Measurements from ENCODE around the gene AGAP2.
A peak's percentile ranks its signal among the peaks of the same experiment; 100 is the strongest.

AGAP2 gene

DNA sequence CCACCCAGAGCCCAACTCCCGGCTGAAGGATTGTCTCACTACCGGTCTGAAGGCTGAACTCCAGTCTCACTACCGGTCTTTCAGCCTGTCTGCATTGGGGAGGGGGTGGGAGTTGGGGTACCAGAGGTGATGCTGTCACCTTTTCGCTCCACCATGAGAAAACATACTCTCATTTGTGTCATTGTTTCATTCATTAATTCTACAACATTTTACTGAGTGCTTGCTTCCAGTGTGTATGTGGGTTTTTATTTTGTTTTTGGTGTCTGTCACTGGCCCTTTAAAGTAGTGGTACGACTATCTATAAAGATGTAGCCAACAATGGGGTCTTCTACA, 14.1 kb upstream of the AGAP2 start:
- DNase-seq: no peak

DNA sequence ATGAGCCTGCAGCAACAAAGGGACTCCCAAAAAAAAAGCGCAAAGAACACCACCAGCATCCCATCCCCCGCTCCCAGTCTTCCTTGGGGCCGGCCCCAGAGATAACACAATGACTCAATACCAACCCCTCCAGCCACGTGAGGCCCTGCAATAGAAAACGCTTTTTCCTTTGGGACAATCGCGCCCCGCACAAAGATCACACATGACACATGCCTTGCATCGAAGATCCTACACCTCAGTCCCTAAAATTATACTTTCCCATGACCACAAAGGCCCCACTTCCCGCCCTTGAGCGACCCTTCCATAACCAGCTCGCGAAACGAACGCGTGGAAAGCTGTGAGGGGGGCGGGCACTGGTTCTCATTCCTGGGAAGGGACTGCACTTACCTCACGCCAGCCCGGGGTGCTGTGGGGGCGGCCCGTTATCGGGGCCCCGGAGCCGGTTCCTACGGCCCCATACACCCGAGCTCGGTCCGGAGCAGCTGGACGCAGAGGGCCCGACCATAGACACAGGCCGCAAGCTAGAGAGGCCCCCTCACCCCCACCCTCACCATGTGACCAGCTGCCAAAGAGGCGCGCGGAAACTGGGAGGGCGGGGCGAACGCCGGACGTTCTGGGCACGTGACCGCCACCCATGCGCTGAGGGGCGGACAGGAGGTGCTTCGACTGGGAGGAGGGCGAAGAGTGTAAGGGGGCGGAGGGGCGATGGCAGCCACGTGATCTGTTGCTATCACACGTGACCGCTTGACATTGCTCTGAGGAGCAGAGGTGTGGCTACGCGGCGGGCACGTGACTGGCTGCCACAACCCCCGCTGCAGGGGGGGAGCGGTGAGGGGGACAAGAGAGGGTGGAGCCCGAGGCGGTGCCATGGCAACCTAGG, 13.5 kb upstream of the AGAP2 start, which contains the start of gene CDK4:
Gene CDK4 (minus strand): TSS at position 523 of the 880 bp plus-strand sequence. CDS start 593 bp downstream, outside the sequence.
- peak; percentile 98 for DNase-seq

DNA sequence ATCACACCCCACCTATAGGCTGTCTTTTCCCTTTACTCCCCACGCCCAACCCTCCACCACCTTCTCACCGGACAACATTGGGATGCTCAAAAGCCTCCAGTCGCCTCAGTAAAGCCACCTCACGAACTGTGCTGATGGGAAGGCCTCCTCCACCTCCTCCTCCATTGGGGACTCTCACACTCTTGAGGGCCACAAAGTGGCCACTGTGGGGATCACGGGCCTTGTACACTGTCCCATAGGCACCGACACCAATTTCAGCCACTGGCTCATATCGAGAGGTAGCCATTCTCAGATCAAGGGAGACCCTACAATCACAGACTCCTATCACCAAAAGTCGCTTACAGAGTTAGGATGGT, 12.9 kb upstream of the AGAP2 start:
- no peak for DNase-seq

DNA sequence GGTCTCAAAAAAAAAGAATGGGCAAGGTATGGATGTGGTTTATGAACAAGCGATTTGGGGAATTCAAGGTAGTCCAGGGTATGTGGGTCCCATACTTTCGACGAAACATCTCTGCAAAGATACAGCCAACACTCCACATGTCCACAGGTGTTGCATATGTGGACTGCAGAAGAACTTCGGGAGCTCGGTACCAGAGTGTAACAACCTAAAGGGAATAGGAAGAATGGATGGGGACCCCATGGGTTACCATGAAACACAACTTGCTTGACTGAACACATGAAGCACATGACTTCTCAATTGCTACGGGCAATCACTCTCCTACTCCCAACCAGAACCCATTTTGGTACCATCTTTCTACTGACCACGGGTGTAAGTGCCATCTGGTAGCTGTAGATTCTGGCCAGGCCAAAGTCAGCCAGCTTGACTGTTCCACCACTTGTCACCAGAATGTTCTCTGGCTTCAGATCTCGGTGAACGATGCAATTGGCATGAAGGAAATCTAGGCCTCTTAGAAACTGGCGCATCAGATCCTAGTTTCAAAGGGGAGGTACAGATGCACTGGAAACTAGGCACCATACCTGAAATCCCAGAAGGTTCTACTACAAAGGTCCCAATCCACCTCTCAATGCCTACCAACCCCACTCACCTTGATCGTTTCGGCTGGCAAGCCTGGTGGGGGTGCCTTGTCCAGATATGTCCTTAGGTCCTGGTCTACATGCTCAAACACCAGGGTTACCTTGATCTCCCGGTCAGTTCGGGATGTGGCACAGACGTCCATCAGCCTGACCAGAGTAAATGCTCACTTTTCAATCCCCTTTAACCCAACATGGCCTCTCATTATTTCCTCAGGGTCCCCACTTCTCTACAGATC, 12.3 kb upstream of the AGAP2 start:
- no peak for DNase-seq

DNA sequence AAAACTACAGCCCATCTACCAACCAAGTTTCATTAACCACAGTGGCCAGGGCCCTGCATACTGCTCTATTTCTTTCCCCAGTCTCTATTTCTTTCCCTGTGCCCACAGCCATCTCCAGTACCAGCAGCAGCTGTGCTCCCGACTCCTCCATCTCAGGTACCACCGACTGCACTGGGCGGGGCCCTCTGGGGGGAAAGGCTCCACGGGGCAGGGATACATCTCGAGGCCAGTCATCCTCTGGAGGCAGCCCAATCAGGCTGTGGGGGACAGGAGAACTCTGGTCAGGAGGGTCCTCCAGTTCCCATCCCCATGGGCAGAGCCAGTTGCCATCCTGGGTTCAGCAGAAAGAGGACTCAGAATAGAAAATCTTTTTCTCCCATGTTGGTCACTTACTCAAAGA, 10.5 kb upstream of the AGAP2 start:
- no peak for DNase-seq

DNA sequence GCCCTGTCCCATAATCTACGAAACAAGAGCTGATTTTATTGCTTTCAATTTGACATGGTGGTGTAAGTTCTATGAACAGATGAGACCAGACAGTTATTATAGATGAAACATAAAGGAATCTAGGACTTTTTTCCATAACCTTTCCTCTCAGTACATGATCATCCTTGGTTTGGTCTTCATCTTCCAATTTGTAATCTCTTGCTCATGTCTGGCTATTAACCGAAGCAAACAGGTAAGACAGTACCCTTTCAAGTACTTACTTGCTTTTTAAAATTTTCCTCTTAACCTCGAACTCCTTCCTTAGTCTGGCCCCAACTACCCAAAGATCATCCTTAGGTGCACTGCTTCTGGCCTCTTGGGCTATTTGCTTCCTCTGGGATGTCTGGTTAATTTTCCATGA, 7.5 kb upstream of the AGAP2 start:
- DNase-seq: no peak

DNA sequence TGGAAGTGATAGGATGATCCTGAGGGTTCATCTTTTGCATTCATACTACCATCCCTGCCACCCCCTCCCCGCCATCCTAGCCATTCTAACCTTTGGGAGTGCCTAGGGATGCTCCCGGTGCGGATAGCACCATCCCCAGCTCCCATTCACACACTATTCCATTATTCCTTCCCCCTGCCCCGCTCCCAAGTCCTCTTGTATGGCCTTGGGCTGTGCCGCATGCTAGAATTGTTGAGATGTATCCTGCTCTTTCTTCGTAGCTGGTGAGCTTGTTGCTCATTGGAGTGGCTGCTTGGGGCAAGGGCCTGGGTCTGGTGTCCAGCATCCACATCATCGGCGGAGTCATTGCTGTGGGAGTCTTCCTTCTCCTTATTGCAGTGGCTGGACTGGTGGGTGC, 6.9 kb upstream of the AGAP2 start:
- no peak for DNase-seq

DNA sequence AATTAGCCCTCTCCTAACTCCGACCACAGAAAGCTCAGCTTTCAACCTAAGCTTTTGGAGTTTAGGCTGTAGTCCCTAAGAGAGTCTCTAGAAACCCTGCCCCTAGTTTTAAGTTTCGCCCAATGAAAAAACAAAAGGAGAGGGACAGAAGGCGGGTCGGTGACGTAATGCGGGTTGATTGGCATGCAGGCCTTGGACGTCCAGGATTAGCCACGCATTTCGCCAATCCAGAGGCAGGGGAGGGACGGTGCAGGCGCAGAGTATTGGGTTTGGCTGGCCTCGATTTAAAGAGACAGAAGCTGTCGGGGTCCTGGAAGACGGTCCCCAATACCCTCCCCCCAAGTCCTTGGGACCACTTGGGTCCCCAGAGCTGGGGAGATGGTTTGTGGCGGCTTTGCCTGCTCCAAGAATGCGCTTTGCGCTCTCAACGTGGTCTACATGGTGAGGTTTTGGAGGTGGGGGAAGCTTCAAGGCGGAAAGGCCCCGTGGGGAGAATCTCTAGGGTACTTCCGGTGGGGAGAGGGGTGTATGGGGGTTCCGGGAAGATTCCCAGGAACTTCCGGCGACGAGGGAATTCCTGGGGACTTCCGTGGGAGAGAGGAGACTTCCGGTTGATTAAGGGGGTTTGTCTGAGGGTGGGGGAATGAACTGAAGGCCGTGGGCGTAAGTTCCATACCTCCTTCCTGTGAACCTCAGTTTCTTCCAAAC, 6.4 kb upstream of the AGAP2 start, which contains the start of gene TSPAN31:
Gene TSPAN31 (plus strand): TSS at position 263 of the 708 bp plus-strand sequence. CDS start 116 bp downstream, at position 379.
- peak; percentile 96 for DNase-seq

DNA sequence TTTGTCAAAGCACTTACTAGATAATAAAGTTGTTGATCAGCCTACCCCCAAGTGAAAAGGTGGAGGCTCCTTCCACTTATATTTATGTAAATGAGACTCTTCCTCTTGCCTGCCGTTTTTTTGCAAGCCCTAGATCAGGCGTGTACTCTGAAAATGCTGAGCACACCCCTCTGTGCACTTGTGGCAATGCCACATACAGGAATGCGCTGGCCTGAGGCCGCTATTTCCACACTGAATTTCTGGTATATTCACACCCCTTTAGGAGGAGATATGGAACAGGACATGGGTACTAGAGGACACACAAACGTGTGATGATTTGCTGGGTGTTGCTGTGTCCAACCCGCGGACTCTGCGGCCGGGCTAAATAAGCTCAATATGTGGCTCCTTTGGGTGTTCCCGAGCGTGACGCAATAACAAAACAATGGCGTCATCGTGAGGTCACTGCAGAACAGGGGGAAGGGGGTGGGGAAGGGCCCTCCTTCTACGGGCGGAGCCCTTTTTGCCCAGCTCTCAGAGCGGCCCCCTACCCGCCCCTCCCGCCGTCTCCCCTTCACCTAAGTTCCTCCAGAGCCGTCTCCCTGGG, 5.7 kb upstream of the AGAP2 start:
- peak; percentile 66 for DNase-seq

DNA sequence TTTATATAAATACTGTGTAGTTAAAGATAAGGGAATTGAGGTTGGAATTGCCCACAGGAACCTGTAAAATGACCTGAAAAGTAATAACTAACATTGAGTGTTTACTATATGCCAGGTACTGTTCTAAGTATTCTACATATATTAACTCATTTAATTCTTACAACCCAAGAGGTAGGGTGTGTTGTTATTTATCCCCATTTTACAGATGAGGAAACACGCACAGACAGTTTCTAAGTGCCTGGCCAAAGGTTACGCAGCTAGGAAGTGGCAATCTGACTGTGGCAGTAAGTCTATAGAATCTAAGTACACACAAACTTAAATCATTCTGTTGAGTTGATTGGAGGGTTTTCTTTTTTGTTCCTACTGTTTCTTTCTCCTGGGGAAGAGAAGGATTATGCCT, 5.2 kb upstream of the AGAP2 start:
- no peak for DNase-seq

DNA sequence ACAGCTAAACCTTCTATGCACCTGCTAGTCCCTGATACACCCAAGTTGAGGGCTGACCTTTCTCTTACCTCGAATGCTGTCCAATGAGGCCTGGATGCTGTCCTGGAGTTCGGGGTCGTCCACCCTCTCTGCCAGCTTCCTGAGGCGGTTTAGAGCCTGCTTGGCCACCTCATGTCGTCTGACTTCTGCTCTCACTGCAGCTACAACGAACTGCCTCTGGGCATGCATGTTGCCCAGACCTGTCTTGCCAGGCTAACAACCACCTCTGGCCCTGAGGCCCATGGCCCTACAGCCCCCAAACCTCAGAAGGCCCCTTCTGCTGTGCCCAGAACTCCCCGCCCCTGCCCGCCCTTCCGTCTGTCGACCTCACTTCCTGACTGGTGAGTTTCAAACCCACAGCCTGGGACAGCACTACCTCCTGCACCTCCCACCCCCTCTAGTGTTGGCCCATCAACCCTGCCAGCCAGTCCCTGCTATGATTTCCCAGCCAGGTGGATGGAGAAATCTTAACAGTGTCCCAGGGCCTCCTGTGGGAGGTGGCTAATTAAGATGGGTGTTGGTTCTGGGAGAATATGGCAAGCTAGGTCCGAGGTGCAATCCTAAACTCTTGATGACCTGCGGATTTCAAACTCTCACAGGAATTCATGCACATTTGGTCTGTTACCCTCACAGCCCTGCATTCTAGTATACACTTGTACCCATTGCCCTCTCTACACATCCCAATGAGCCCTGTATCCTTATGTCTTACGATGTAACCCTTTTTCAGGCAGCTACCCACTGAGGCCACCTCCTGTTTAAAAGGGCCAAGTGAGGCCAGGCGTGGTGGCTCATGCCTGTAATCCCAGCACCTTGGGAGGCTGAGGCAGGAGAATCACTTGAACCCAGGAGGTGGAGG, 3.5 kb upstream of the AGAP2 start:
- peak; percentile 86 for DNase-seq

DNA sequence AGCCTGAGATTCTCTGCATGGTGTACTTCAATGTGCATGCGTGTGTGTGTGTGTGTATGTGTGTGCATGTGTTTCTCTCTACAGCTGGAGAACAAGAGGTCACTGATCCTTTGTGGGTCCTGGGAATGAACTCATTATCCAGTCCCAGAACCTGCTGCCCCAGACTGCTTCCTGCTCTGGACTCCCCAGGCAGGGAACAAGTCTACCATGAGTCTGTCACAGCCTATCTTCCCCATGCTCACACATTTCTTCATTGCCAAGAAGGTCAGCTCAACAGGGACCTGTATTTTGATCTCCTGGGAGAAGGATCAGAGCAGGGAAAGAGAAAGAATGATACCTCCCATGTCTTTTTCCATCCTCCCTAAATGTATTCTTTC, 2.9 kb upstream of the AGAP2 start:
- no peak for DNase-seq

DNA sequence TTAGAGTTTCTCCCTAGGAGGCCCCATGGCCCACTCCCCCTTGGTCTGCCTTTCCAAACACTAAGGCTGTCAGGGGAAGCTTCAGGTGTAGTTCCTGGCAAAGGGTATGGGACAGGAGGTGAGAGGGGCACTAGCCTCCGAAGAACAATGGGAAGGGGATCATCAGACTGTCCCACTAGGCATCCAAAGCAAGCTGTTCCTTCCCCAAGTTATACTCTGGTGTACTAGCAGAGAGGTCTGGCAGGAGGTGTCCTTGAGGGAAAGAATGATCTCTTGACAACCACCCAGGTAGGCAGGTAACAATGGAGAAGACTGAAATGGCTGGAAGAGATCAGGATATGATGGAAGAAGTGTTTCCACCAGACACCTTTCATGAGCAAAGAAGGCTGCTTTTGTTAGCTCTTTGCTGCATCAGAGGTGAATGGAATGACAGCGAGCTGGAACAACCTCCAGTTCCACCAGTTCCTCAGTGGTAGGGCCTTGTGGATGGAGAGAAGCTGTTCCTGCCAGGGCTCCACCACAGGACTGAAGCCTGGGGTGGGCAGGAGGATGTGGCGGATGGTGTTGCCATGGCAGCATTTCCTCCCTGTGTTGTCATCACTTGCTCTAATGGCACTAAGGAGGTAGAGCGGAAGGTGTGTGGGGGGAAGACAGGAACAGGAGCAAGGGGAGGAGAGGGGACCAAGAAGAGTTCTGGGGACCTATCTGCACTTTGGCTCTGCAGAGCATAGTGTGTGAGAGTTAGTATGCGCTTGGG, 2.3 kb upstream of the AGAP2 start:
- peak; percentile 87 for DNase-seq

DNA sequence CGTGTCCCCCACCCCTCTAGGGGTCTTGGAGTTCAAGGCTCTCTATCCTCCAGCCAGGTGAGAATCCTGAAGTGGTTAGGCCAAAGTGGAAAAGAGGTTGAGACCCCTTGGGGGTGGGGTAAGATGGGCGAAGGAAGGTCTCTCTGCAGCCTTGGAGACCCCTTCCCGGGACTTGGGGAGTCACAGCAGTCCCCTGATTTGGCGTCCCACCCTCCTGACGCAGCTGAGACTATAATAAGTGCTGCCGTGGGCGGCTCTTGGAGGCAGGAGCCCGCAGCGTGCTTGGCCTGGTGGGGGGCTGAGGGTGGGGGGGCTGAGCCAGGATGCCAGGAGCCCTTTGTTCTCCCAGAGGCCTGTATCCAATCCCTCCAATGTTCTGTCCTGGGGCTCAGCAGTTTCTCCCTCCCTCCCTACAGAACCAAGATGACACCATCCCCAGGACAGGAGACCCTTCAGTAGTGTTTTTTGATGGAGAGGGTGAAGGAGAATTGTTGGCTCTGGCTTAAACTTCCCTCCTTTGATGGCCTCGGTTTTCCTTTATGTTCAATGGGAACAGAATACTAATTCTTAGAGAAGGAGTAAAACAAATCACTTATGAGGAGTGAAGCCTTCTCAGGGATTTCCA, 1.5 kb upstream of the AGAP2 start:
- DNase-seq: no peak

DNA sequence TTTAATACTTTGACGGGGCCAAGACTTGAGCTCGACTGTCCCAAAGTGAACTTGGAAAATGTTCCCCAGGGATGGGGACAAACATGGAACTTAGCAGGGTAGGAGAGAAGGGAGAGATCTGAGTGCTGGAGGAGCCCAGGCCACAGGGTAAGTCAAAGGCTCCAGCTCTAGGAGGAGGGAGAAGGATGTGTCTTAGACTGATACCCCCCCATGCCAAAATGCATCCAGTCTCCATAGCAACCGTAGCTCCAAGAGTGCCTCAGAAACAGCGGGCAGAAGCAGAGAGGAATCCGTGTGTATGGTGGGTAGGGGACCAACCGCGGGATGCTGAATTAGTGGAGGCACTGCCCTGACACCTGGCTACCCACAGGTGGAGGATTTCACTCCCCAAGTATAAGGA, 845 bp upstream of the AGAP2 start:
- DNase-seq: no peak

DNA sequence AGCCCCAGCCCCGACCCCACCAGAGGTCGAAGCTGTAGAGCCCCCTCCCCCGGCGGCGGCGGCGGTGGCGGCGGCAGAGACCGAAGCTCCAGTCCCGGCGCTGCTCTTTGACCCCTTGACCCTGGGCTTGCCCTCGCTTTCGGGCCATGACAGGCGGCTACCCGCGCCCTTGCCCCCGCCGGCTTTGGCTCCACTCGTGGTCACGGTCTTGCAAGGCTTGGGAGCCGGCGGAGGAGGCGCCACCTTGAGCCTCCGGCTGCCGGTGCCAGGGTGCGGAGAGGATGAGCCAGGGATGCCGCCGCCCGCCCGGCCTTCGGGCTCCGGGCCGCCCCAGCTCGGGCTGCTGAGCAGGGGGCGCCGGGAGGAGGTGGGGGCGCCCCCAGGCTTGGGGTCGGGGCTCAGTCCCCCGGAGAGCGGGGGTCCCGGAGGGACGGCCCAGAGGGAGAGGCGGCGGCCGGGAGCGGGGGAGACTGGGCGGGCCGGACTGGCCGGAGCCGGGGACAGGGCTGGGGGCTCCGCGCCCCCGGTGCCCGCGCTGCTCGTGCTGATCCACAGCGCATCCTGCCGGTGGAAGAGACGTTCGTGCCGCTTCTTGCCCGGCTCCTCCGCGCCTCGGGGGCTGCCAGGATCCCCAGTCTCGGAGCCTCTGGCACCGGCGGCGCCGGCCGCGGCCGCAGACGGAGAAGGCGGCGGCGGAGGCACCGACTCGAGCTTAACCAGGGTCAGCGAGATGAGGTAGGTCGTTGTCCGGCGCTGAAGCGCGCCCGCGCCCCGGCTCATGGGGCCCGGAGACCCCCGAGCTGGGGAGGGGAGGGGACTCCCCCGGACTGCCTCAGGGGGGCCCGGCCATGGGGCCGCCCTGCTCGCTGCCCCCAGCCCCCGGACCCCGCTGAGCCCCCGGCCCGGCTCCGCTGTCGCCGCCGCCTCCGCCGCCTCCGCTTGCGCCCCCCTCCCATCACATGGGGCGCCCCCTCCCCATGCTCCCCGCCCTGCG, 778 bp downstream of the AGAP2 start:
- DNase-seq: no peak

DNA sequence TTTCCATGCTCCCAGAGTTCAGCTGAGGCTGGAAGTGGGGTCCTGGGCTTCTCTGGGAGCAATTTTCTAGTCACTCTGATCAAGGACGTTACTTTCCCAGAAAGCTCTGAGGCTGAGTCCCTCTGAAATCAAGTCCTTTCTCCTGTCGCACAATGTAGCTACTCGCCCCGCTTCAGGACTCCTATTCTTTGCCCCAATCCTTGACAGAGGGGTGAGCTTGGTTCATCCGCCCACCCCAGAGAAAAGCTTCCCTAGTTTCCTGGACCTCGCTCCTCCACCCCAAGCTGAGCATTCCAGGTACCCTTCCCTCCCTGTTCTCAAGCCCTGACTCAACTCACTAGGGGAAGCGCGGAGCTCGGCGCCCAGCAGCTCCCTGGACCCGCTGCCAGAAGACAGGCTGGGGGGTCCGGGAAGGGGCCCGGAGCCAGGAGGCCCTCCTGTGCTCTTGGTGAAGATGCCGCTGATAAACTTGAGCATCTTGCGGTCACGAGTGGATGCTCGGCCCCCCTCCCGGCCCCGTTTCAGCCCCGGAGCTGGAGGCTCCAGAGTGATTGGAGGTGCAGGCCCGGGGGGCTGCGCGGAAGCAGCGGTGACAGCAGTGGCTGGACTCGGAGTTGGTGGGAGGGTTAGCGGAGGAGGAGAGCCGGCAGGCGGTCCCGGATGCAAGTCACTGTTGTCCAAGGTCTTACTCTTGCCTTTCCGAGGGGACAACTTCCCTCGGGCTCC, 1.6 kb downstream of the AGAP2 start:
- no peak for DNase-seq

DNA sequence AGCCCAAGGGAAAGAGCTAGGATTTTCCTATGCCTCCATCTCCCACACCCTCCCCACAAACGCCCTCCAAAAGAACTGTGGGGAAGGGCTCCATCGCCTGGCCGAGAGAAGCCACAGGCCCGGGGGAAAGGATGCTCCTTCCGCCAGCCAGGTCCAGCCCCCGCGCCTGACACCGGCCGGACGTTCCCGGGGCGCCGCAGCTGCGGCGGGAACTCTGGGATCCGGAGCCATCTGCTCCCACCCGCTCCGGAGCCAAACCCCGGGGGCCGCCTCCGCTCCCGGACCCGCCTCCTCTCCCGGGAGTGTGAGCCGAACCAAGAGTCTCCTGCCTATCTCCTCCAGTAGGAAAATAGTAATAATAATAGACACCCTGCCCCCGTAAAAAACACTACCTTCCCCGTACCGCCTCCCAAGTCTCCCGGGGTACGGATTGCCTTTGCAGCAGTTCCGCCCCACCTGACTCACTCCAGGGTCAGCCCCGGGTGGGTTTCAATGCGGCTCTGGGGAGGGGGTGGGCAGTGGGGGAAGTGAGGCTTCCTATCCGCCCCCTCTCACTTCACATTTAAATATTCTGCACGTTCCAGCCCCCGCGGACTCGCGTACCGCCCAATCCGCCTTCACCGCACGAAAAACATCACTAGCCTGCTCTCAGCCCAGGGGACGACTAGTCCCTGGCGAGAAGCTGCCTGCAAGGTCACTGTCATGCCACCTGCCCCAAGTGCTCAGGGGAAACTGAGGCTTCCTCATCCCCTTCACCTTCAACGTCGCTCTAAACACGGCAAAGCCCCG, 2.4 kb downstream of the AGAP2 start:
- no peak for DNase-seq

Data from CD4-positive, alpha-beta T cell treated with Interleukin-17A for 4 hours (primary cell).